HG03521 (cell line): ENCODE data around the gene TMEM108.

Source experiments
- ATAC-seq: cut with Tn5 transposase; IDR thresholded peaks from one replicate; pipeline ENCODE4 v1.9.1; 2021; ENCODE audit warnings: mild to moderate bottlenecking, moderate library complexity; ENCODE audit not compliant: unreplicated experiment

TMEM108 gene

GRCh38 chr3:133113927-133114597 is 75.9 kb downstream of the TMEM108 start:
- no peak for ATAC-seq

GRCh38 chr3:133115176-133115575 is 77.0 kb downstream of the TMEM108 start:
- no peak for ATAC-seq

GRCh38 chr3:133117342-133117741 is 79.2 kb downstream of the TMEM108 start:
- no peak for ATAC-seq

- no peak for ATAC-seq
These were observed 81.0 kb downstream of the TMEM108 start for GRCh38 chr3:133119176-133119575.

- no peak for ATAC-seq
These were observed 83.3 kb downstream of the TMEM108 start for GRCh38 chr3:133121450-133121849.

- ATAC-seq = no peak
These were observed 85.4 kb downstream of the TMEM108 start for GRCh38 chr3:133123636-133124035.

GRCh38 chr3:133124511-133124910 is 86.3 kb downstream of the TMEM108 start:
- no peak for ATAC-seq

- no peak for ATAC-seq
These were observed 87.0 kb downstream of the TMEM108 start for GRCh38 chr3:133125171-133125570.

GRCh38 chr3:133125802-133126201 is 87.6 kb downstream of the TMEM108 start:
- no peak for ATAC-seq

- no peak for ATAC-seq
These were observed 89.2 kb downstream of the TMEM108 start for GRCh38 chr3:133127381-133127780.

GRCh38 chr3:133130168-133130567 is 92.0 kb downstream of the TMEM108 start:
- ATAC-seq = no peak

GRCh38 chr3:133135306-133135705 is 97.1 kb downstream of the TMEM108 start:
- no peak for ATAC-seq

GRCh38 chr3:133136114-133137041 is 98.2 kb downstream of the TMEM108 start:
- peak; percentile 52 for ATAC-seq

GRCh38 chr3:133137042-133137996 is 99.1 kb downstream of the TMEM108 start:
- ATAC-seq = no peak

GRCh38 chr3:133138017-133138416 is 99.8 kb downstream of the TMEM108 start:
- peak; percentile 78 for ATAC-seq

GRCh38 chr3:133152056-133152455 is 113.9 kb downstream of the TMEM108 start:
- no peak for ATAC-seq

GRCh38 chr3:133152681-133153220 is 114.6 kb downstream of the TMEM108 start:
- ATAC-seq = no peak

- ATAC-seq = no peak
These were observed 115.2 kb downstream of the TMEM108 start for GRCh38 chr3:133153382-133153781.

GRCh38 chr3:133157716-133158115 is 119.5 kb downstream of the TMEM108 start:
- no peak for ATAC-seq

GRCh38 chr3:133158686-133159085 is 120.5 kb downstream of the TMEM108 start:
- ATAC-seq = no peak
